Pancreas (tissue), 10 donors: Measurements from ENCODE around the gene PDGFA. TPM values are rescaled to one million over a fixed set of nuclear protein-coding genes. Genes with fewer than 3 reads are reported as not detected.

ENCODE experiments used
- ATAC-seq, 4 donors: fragments of 200-7000 bp; cut with Tn5 transposase; one replicate each; pipeline versions ENCODE4 v1.8.0 to v1.9.1; 2020; ENCODE audit warnings: mild to moderate bottlenecking in 4 of 4, moderate library complexity in 4 of 4
- DNase-seq, 6 donors: peaks; one replicate each; pipeline ENCODE4 v3.0.0-alpha.2; 2020
- FAIRE-seq: peaks from 2 replicates; lab custom pipeline; 2012; peaks lifted over from hg19 to GRCh38; lab: Jason Lieb, UNC
- H3K27ac ChIP-seq, 4 donors: fragments of 200-600 bp; sonication (generic); 1 replicate in 3 of 4; 2 replicates in 1 of 4; pipeline versions ENCODE4 v1.5.0 to v1.8.0; 2020
- H3K27me3 ChIP-seq, 4 donors: fragments of 200-600 bp; one replicate each; pipeline ENCODE4 v1.8.0; 2021
- H3K36me3 ChIP-seq, 3 donors: fragments of 200-600 bp; sonication (generic) in 1 of 3; one replicate each; pipeline versions ENCODE4 v1.5.0 to v1.8.0; 2020 to 2021
- H3K4me1 ChIP-seq, 3 donors: fragments of 200-600 bp; one replicate each; pipeline ENCODE4 v1.8.0; 2021
- H3K4me3 ChIP-seq, 4 donors: fragments of 200-600 bp; sonication (generic) in 2 of 4; one replicate each; pipeline versions ENCODE4 v1.5.0 to v1.8.0; 2020 to 2021
- H3K9me3 ChIP-seq, 4 donors: fragments of 200-600 bp; one replicate each; pipeline ENCODE4 v1.8.0; 2021
- CTCF ChIP-seq, 4 donors: fragments of 200-600 bp; sonication (generic) in 3 of 4; IDR thresholded peaks; one replicate each; pipeline versions ENCODE4 v1.5.0 to v1.8.0; 2021; ENCODE audit warnings: antibody characterized with exemption in 4 of 4
- WGBS, 2 donors: extraction: QIAGEN DNeasy Blood & Tissue Kit; methylation state at CpG; one replicate each; pipeline ENCODE4 v1.1.7; 2013; 5-methylcytosine and 5-hydroxymethylcytosine counted together
- intact Hi-C, 3 donors: fragments of 100-400 bp; cut with DNase I; formaldehyde crosslinking; loops; one replicate each; pipeline versions ENCODE4 v1.11.1 to v1.14.2; 2022
- polyA plus RNA-seq, 2 donors: library from polyadenylated mRNA; stranded (reverse); fragments of 200-250 nt; gene quantifications; one replicate each; pipeline ENCODE4 v1.2.3, GENCODE V29; 2013
- total RNA-seq, 6 donors: library from RNA; stranded (reverse); fragmentation: NEBNext Ultra II Directional in 4 of 6; extraction: Animal tissue kit (Norgen Biotek cat#: 25700) in 4 of 6; gene quantifications; one replicate each; pipeline versions ENCODE4 v1.2.1 to v1.2.4, GENCODE V29; 2021 to 2023
- donor health status: healthy with polysubstance abuse.
- donor health status: DM: no; HTN: no; CAD: no; lungs with moderate emphysema.
- donor health status: DM: no; HTN: no; CAD: no.
- donor health status: control.
- donor health status: control.
- donor health status: Bipolar disorder and iron deficiency.
- donor health status: DM: yes; HTN: yes; CAD: no.
- donor health status: DM: no; HTN: no; CAD: no.
- donor health status: DM: no; HTN: no; CAD: no.
- donor health status: DM: yes; HTN: yes; CAD: no.

Gene PDGFA
- total and polyA plus RNA-seq, 8 donors: 53.3 to 175 (median 65.6) TPM

- no peak for TF ChIP-seq CTCF (IDR thresholded peaks at IDR 0.05)
- intact Hi-C loops: loop anchor here in 1 of 3 donors (10.0 kb wide), 1 partner anchor 139 kb away; no protein-coding TSS in a partner anchor
- H3K4me3 ChIP-seq: peak overlapping the region in 2 of 4 donors; percentile 14 to 18
- 10 to 14% methylated on average over 17 to 20 of the region's 20 CpGs for WGBS, 2 donors
- peak overlapping the region; percentile 92 to 95 (median 93) for H3K27ac ChIP-seq
- ATAC-seq (peak; percentile 71 to 87 (median 82)), FAIRE-seq (no peak), DNase-seq (peak; percentile 85 to 98 (median 96))
- peaks cover 28 to 49% (median 40%) of the 10 kb centered on the region in 3 donors for H3K4me1 ChIP-seq
- no peaks in the 10 kb centered on the region for H3K27me3 ChIP-seq
- no peaks in the 10 kb centered on the region for H3K9me3 ChIP-seq
- peaks cover 0 to 35% (median 14%) of the 10 kb centered on the region in 3 donors for H3K36me3 ChIP-seq
These were observed 16.0 kb downstream of the PDGFA start for GRCh38 chr7:503575-504111.

- no peak for FAIRE-seq
- H3K4me1 ChIP-seq: peaks cover 28 to 45% (median 42%) of the 10 kb centered on the region in 3 donors
These were observed 17.4 kb downstream of the PDGFA start for GRCh38 chr7:502296-502695.

GRCh38 chr7:501526-501925 lies 18.1 kb downstream of the PDGFA start:
- H3K27me3 ChIP-seq: no peaks in the 10 kb centered on the region
- peaks cover 28 to 42% (median 42%) of the 10 kb centered on the region in 3 donors for H3K4me1 ChIP-seq
- H3K4me3 ChIP-seq: no peak overlapping the region
- H3K36me3 ChIP-seq: peaks cover 0 to 46% (median 14%) of the 10 kb centered on the region in 3 donors
- FAIRE-seq: no peak
- no peak overlapping the region for H3K27ac ChIP-seq
- no peaks in the 10 kb centered on the region for H3K9me3 ChIP-seq
- TF ChIP-seq CTCF (IDR thresholded peaks at IDR 0.05): no peak
- WGBS, 2 donors: 88 to 89% methylated on average over 7 of the region's 7 CpGs
- ATAC-seq: no peak
- intact Hi-C loops: loop anchor here in 1 of 3 donors (10.0 kb wide), 1 partner anchor 137 kb away; no protein-coding TSS in a partner anchor
- peak in 4 of 6 donors; percentile 2 to 49 (median 24) for DNase-seq

More at GRCh38 chr7:502296-502695, 17.4 kb downstream of the PDGFA start:
- Histone ChIP-seq H3K4me3 (no peak overlapping the region), H3K27ac (no peak overlapping the region), H3K27me3 (no peaks in the 10 kb centered on the region), H3K36me3 (peaks cover 0 to 39% (median 14%) of the 10 kb centered on the region in 3 donors), H3K9me3 (no peaks in the 10 kb centered on the region)
- no peak for ATAC-seq
- 84 to 93% methylated on average over 13 of the region's 13 CpGs for WGBS, 2 donors
- intact Hi-C loops: loop anchor here in 1 of 3 donors (10.0 kb wide), 1 partner anchor 137 kb away; no protein-coding TSS in a partner anchor
- peak in 4 of 6 donors; percentile 16 to 75 (median 51) for DNase-seq
- no peak for TF ChIP-seq CTCF (IDR thresholded peaks at IDR 0.05)

- Histone ChIP-seq H3K4me1 (peaks cover 28 to 41% (median 36%) of the 10 kb centered on the region in 3 donors), H3K36me3 (peaks cover 0 to 48% (median 14%) of the 10 kb centered on the region in 3 donors), H3K9me3 (no peaks in the 10 kb centered on the region), H3K27me3 (no peaks in the 10 kb centered on the region), H3K4me3 (no peak overlapping the region), H3K27ac (peak overlapping the region in 1 of 4 donors; percentile 3)
- 83 to 85% methylated on average over 35 of the region's 35 CpGs for WGBS, 2 donors
- no peak for TF ChIP-seq CTCF (IDR thresholded peaks at IDR 0.05)
- peak in 5 of 6 donors; percentile 19 to 71 (median 61) for DNase-seq
- intact Hi-C loops: loop anchor here in 1 of 3 donors (10.0 kb wide), 1 partner anchor 136 kb away; no protein-coding TSS in a partner anchor
- FAIRE-seq: no peak
- ATAC-seq: no peak
These were observed 18.9 kb downstream of the PDGFA start for GRCh38 chr7:500521-501420.
